KMS-11 (cell line): ENCODE data around the gene CELA2B.

Experiments
- H2AFZ ChIP-seq: fragments of 200-600 bp; sonication (generic); 2 replicates; pipeline ENCODE4 v1.6.1; 2016; ENCODE audit warnings: antibody characterized with exemption, mixed run types, low read depth
- H3K27ac ChIP-seq: fragments of 200-600 bp; sonication (generic); 2 replicates; pipeline ENCODE4 v1.6.1; 2016; ENCODE audit warnings: mild to moderate bottlenecking, mixed run types
- H3K27me3 ChIP-seq: fragments of 200-600 bp; sonication (generic); 2 replicates; pipeline ENCODE4 v1.6.1; 2017; ENCODE audit warnings: mild to moderate bottlenecking, low read depth, mixed run types, moderate library complexity; ENCODE audit not compliant: insufficient read depth
- H3K36me3 ChIP-seq: fragments of 200-600 bp; sonication (generic); 2 replicates; pipeline ENCODE4 v1.6.1; 2017; ENCODE audit warnings: mild to moderate bottlenecking, mixed run types; ENCODE audit not compliant: insufficient read depth
- H3K4me1 ChIP-seq: fragments of 200-600 bp; sonication (generic); 2 replicates; pipeline ENCODE4 v1.6.1; 2016; ENCODE audit warnings: mild to moderate bottlenecking, low read depth, mixed run types; ENCODE audit not compliant: poor library complexity, severe bottlenecking
- H3K4me2 ChIP-seq: fragments of 200-600 bp; sonication (generic); 2 replicates; pipeline ENCODE4 v1.7.0; 2016; ENCODE audit warnings: mild to moderate bottlenecking, mixed run types
- H3K4me3 ChIP-seq: fragments of 200-600 bp; sonication (generic); IDR thresholded peaks from 2 replicates; pipeline ENCODE4 v1.6.1; 2017; ENCODE audit warnings: low read depth, low read length, mixed read lengths; ENCODE audit not compliant: insufficient read depth
- H3K79me2 ChIP-seq: fragments of 200-600 bp; sonication (generic); 2 replicates; pipeline ENCODE4 v1.6.1; 2016; ENCODE audit warnings: low read depth, mixed run types; ENCODE audit not compliant: insufficient read depth
- H3K9ac ChIP-seq: fragments of 200-600 bp; sonication (generic); 2 replicates; pipeline ENCODE4 v1.6.1; 2016; ENCODE audit warnings: mild to moderate bottlenecking, mixed run types
- H4K20me1 ChIP-seq: fragments of 200-600 bp; sonication (generic); 2 replicates; pipeline ENCODE4 v1.6.1; 2016; ENCODE audit warnings: mild to moderate bottlenecking, mixed run types; ENCODE audit not compliant: insufficient read depth
- CTCF ChIP-seq: fragments of 200-600 bp; sonication (generic); conservative IDR thresholded peaks from 2 replicates; pipeline ENCODE4 v1.6.1; 2017; ENCODE audit warnings: low read depth, mild to moderate bottlenecking, antibody characterized with exemption, low read length, moderate library complexity, mixed read lengths

CELA2B gene

DNA sequence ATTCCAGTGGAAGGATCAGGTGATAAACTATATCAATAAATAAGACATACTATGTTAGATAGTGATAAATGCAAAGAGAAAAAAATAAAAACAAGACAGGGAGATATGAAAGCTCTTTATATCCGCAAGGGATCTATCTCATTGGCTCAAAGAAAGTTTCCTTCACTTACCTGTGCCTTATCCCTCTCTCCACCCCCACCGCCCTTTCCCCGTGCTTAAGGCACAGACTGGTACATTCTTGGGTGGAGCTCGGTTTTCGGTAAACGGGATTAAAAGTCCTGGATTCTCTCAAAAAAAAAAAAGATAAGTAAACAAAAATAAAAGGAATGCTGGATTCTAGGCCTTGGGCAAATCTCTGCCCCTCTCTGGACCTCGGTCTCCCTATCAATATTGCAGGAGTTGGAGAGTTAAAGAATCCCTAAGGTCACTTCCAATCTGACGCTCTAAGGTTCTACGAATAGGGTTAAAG is 50.2 kb downstream of the CELA2B start:
- H3K36me3 ChIP-seq: no peaks in the 10 kb centered on the region
- peaks cover 7% of the 10 kb centered on the region; the same call in 1 of the 2 replicates for H3K79me2 ChIP-seq
- H3K9ac ChIP-seq: peak overlapping the region; percentile 27; the same call in 1 of the 2 replicates
- no peaks in the 10 kb centered on the region for H3K27me3 ChIP-seq
- TF ChIP-seq CTCF: peak; percentile 34; the same call in 1 of the 2 replicates
- H2AFZ ChIP-seq: peak overlapping the region; percentile 53; the same call in 1 of the 2 replicates
- no peaks in the 10 kb centered on the region for H4K20me1 ChIP-seq
- H3K4me3 ChIP-seq: peak overlapping the region; percentile 41
- H3K27ac ChIP-seq: peak overlapping the region; percentile 36
- peak overlapping the region; percentile 94 for H3K4me2 ChIP-seq
- peaks cover 21% of the 10 kb centered on the region for H3K4me1 ChIP-seq

GRCh38 chr1:15526490-15527339 is 50.8 kb downstream of the CELA2B start, which contains the start of gene DNAJC16:
TSS of gene DNAJC16 (plus strand) at chr1:15526848. CDS start at chr1:15529106, 2,258 bp downstream.
- peaks cover 21% of the 10 kb centered on the region for H3K4me1 ChIP-seq
- H4K20me1 ChIP-seq: no peaks in the 10 kb centered on the region
- H3K27ac ChIP-seq: peak within 1 kb of the TSS; percentile 36
- H3K79me2 ChIP-seq: peaks cover 7% of the 10 kb centered on the region; the same call in 1 of the 2 replicates
- no peaks in the 10 kb centered on the region for H3K36me3 ChIP-seq
- no peaks in the 10 kb centered on the region for H3K27me3 ChIP-seq
- no peak for TF ChIP-seq CTCF
- H3K4me3 ChIP-seq: peak within 1 kb of the TSS; percentile 74
- peak within 1 kb of the TSS; percentile 94 for H3K4me2 ChIP-seq
- peak within 1 kb of the TSS; percentile 53; the same call in 1 of the 2 replicates for H2AFZ ChIP-seq
- H3K9ac ChIP-seq: peak within 1 kb of the TSS; percentile 50

DNA sequence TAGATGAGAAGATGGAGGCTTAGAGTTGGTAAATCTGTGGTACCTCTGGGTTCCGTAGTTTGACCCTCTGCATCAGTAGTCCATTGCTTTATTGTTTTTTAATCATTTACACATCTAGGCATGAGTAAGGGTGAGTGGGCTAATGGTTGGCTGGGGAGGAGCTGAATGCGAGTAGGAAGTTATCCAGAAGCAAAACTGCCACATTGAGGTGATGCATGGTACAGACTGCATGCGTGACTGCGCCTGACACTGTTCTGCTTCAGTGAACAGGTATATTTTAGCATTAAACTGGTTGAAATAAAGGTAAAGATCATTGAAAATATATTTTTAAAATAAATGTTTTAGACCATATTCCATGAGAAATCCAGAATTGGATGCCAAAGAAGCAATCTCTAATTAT is 55.1 kb downstream of the CELA2B start:
- Histone ChIP-seq H3K4me2 (no peak overlapping the region), H4K20me1 (no peaks in the 10 kb centered on the region), H3K27ac (no peak overlapping the region), H3K4me3 (no peak overlapping the region), H3K27me3 (no peaks in the 10 kb centered on the region), H3K9ac (no peak overlapping the region), H3K36me3 (no peaks in the 10 kb centered on the region; the same call in 1 of the 2 replicates), H3K4me1 (peaks cover 8% of the 10 kb centered on the region), H2AFZ (no peak overlapping the region), H3K79me2 (peaks cover 7% of the 10 kb centered on the region; the same call in 1 of the 2 replicates)
- no peak for TF ChIP-seq CTCF

- H3K4me2 ChIP-seq: no peak overlapping the region
These were observed 55.8 kb downstream of the CELA2B start for GRCh38 chr1:15531682-15532081.

More at GRCh38 chr1:15531682-15532081, 55.8 kb downstream of the CELA2B start:
- H3K27ac ChIP-seq: no peak overlapping the region
- H3K27me3 ChIP-seq: no peaks in the 10 kb centered on the region
- peaks cover 5% of the 10 kb centered on the region for H3K4me1 ChIP-seq
- no peak overlapping the region for H3K4me3 ChIP-seq
- peaks cover 7% of the 10 kb centered on the region; the same call in 1 of the 2 replicates for H3K79me2 ChIP-seq
- H4K20me1 ChIP-seq: no peaks in the 10 kb centered on the region
- H3K36me3 ChIP-seq: no peaks in the 10 kb centered on the region; the same call in 1 of the 2 replicates
- H3K9ac ChIP-seq: no peak overlapping the region
- no peak for TF ChIP-seq CTCF
- no peak overlapping the region for H2AFZ ChIP-seq
